GM18499 (cell line): ENCODE results near the gene CITED4.

ENCODE experiments used
- ATAC-seq: cut with Tn5 transposase; IDR thresholded peaks from one replicate; pipeline ENCODE4 v1.9.1; 2021; ENCODE audit warnings: moderate number of reproducible peaks; ENCODE audit not compliant: insufficient read depth, unreplicated experiment

Gene CITED4

DNA sequence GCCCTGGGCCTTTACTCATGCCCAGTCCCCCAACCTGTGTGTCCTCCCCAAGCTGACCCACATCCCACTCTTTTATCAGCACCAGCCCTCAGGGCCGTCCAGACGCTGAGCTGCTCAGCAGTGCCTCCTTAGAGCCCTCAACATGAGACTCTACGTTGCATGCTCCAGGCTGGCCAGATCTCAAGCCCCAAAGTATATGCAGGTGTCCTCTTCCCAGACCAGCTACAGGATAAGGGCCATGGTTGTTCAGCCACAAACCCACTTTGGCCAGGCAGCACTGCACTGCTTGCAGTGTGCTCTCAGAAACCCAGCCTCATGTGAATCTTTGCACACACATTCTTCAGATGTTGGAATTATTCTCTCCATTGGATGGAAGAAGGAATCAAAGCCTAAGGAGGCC lies 6.0 kb downstream of the CITED4 start:
- no peak for ATAC-seq

DNA sequence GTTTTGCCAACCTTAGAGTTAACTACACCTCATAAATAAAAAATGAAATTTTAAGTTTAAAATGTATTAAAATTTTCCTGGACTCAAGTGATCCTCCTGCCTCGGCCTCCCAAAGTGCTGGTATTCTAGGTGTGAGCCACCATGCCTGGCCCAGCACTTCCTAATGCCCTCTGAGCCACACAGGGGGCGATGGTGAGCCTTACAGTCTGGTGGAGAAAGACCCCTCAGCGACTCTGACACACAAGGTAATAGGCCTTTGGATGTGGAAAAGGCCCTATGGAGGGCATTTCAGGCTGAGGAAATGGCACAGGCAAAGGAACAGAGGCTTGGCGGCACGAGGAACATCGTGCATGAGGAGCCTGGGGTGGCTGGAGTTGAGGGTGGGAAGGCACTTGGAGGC lies 6.7 kb downstream of the CITED4 start:
- no peak for ATAC-seq

DNA sequence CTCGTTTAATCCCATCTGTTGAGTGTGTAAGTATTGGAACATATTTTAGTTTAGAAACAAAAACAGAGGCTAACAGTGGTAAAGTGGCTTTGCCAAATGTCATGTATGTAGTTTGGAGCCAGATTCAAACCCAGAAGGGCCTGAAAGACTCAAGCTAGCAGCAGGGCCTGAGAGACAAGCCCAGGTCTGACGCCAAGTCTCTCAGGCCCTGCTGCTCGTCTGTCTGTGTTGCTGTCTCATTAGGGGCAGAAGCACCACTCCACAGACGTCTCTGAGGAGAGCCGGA lies 8.3 kb downstream of the CITED4 start:
- ATAC-seq = no peak

DNA sequence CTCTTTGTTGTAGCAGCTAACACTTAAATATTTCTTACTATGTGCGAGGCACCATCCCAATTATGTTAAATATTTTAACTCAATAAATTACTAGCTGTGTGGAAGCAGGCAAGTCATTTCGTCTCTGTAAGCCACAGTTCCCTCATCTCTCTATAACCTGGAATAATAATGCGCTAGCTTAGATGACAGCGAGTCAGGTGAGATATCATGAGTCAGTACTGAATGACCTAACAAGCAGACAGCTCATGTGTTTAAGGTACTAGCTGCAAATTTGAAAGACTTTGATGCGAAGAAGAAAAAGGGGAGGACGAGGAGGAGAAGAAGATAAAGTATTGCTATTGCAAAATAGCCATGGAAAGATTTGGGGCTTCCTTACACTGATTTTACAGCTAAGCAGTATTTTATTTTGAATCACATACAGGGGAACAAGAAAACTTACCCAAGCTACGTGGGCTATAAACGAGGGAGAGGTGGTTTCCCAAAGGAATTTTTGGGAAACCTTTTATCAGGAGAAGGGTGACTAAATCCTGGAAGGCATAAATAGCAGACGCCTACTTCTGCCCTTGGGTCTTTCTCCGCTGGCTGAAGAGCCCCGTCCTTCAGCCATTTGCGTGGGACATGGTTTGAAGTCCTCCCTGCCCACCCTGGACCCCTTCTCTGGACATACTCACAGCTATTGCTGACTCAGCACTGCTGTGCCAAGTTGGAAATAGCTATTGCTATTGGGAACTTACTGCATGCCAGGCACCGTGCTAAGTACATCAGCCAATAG lies 8.9 kb downstream of the CITED4 start:
- no peak for ATAC-seq

DNA sequence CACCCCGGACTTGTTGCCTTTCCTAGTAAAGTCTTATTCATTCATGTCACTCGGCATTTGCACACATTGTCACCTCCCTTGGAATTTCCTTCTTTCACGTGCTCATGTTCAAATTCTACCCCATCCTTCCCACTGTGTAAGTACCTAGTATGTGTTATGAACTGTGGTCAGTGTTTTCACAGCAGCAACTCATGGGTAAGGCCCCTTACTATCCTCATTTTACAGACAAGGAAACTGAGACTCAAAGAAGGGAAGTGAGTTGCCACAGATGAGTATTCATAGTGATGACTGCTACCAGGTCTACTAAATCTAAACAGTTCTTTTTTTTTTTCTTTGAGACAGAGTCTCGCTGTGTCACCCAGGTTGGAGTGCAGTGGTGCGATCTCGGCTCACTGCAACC lies 10.5 kb downstream of the CITED4 start:
- no peak for ATAC-seq

DNA sequence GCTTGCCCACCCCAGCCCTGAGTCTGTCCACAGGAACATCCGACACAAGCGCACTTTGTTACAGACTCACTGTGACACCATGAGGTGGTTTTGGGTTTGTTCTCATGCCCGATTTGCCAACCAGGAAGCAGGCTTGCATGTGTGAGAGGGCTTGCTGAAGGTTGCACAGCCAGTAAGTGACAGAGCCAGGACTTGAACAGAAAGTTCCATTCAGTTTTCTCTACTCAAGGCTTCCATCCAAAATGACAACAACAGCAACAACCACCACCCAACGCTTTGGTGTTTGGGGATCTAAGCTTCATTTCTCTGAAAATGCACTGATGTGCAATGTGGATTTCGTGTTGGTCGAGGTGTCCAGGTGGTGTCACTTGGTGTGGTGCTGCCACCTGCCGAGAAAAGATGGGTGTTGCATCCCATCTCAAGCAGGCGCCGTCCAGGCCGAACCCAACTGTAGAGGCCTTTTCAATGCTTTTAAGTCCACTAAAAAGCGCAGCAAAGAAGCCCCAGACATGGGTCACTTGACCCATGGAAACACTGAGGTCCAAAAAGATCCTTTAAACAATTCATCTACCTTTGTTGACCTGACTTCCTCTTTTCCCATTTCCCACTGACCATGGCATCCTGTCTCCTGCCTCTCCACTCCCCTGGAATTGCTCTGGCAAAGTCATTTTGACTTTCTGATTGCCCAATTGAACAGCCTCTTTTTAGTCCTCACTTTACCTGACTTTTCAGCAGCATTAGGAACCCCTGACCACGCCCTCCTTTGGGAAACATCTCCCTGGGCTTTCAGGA lies 12.2 kb downstream of the CITED4 start:
- ATAC-seq = no peak

DNA sequence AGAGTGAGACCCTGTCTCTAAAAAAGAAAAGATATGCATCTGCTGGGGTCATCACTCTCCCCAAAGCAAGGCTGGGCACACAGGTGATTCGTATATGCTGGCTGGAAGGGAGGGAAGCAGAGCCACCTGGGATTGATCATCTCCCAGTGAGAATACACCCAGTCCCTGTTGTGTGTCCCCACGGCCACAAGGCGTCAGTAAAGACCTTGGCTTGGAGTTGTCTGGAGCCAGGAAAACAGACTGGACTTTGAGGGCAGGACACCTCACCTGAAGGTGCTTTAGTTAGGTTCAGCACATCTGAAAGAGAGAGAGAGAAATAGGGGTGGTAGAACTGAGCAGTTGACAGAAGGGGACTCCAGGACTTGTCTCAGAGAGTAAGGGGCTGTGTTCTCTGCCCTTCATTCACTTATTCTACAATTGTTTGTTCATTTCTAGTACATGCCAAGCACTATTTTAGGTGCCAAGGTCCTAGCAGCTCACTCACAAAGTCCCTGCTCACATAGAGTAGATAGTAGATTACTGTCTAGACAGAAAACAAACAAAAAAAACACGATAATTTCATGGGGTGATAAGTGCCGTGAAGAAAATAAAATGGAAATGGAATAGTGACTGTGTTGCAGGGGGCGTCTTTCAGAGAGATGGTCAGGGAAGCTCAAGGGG lies 13.5 kb downstream of the CITED4 start:
- no peak for ATAC-seq

DNA sequence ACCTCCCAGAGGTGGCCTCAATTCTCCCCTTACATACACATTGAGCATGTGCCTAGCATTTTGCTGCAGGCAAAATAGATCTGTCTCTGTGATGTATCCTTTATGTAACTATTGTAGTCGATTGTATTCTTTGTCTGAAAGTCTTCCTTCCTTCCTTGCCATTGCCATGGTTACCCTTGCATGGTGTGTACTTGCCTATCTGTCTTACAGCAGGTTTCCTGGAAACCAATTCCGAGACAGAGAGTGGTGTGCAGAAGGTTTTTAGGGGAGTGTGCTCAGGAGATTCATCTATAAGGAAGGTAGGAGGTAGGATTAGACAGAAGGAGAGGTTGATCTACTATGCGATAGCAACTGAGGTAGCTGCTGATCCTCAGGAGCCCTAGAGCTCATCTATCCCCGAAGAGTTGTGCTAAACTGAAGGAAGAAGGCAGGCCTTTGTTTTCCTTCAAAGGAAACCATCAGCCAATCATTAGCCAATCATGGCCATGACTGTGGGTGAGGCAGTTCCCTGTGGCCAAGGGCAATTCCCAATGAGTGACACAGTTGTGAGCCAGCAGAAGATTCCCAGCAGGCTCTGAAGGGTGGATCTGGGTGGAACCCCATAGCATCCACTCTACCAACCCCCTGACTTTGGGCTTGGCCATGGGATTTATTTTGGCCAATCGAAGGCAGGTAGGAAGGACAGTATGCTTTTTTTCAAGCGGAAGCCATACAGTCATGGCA lies 15.0 kb downstream of the CITED4 start:
- no peak for ATAC-seq

DNA sequence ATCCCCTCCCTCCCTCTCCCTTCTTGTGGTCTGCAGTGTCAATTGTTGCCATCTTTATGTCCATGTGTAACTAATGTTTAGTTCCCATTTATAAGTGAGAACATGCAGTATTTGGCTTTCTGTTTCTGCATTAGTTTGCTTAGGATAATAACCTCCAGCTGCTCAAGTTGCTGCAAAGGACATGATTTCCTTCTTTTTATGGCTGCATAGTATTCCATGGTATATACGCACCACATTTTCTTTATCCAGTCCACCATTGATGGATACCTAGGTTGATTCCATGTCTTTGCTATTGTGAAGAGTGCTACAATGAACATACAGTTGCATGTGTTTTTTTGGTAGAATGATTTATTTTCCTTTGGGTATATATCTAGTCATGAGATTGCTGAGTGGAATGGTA lies 16.3 kb downstream of the CITED4 start:
- ATAC-seq = no peak

DNA sequence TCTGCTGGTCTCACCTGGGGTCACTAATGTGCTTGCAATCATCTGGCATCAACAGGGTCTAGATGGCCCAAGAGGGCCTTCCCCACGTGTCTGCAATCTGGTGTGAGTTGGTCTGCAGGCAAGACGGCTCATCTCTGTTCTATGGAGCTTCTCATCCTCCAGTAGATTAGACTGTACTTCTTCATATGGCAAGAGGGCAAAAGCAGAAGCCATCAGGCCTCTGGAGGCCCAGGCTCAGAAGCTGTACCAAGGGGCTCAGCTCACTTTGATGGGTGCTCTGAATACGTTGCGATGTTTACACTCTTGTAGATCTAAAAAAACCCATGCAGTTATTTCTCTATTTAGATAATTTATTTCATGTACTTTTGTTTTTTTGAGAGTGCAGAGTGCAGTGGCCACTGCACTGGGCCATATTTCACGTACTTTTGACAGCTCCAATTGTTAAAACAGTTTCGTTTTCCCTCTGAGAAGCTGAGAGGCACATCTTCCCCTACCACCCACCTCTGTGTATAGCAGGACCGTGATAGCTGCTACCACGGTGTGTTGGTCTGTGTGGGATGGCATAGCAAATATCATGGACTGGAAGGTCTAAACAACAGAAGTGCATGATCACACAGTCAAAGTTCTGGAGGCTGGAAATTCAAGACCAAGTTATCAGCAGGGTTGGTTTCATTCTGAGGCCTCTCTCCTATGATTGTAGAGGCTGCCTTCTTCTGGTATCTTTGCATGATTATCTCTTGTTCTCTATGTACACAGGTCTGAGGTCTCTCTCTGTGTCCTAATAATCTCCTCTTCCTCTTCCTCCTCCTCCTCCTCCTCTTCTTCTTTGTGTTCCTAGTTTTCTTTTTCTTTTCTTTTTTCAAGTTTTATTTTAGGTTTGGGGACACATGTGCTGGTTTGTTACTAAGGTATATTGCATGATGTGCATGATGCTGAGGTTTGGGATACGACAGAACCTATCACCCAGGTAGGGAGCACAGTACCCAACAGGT lies 17.0 kb downstream of the CITED4 start:
- no peak for ATAC-seq

DNA sequence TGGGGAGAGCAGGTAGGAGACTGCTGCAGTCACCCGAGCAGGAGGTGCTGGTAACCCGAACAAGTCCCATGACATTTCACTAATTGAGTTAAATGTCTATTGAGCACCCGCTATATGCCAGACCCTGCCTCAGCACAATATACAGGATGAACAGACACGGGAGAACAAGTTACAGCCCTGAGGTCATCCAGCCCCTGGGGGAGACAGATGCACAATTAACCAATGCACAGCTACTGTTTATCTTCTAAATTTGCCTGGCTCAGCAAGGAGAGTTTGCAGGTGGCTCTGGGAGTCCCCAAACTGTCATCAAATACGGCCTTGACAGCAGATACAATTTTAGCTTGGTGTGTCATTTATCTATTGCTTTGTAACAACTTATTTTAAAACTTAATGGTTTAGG lies 18.1 kb downstream of the CITED4 start:
- no peak for ATAC-seq

DNA sequence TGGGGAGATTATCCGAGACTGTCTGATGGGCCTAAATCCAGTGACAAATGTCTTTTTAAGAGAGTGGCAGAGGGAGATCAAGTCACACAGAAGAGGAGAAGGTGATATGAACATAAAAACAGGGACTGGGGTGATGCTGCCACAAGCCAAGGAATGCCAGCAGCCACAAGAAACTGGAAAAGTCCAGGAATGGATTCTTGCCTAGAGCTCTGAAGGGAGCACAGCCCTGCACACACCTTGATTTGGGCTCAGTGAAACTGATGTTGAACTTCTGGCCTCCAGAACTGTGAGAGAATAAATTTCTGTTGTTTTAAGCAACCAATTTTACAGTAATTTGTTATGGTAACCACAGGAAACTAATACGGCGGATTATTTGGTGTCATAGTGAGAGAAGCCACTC lies 19.5 kb downstream of the CITED4 start:
- ATAC-seq = no peak

DNA sequence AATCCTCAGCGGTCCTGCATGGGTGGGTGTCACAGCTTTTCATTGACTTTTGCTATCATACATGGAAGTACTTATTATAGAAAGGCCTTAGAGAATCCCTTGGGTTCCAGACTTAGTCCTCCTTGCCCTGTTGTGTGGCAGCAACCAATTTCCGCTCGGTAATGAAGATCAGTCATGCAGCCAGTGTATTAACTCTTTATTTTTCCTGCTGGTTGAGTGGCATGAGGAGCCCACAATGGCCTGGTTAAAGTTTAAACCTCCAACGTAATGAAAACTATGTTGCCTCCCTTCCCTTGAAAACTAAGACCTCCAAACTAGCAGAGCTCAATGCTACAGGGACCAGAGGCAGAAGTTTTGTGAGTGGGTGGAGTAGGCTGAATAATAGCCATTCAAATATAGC lies 20.0 kb downstream of the CITED4 start:
- no peak for ATAC-seq

DNA sequence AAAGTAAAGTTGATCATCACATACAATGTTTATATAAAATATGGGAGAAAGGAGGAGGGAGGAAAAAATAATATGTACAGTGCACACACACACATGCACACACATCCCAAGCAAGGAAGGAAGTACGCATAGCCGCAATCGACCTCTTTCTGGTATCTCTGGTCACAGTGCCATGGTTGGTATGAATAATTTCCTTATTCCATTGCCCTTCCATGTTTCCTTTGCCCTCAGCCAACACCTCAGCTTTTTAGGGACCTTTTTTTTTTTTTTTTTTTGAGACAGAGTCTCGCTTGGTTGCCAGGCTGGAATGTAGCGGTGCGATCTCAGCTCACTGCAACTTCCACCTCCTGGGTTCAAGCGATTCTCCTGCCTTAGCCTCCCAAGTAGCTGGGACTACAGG lies 20.6 kb downstream of the CITED4 start:
- ATAC-seq = no peak

DNA sequence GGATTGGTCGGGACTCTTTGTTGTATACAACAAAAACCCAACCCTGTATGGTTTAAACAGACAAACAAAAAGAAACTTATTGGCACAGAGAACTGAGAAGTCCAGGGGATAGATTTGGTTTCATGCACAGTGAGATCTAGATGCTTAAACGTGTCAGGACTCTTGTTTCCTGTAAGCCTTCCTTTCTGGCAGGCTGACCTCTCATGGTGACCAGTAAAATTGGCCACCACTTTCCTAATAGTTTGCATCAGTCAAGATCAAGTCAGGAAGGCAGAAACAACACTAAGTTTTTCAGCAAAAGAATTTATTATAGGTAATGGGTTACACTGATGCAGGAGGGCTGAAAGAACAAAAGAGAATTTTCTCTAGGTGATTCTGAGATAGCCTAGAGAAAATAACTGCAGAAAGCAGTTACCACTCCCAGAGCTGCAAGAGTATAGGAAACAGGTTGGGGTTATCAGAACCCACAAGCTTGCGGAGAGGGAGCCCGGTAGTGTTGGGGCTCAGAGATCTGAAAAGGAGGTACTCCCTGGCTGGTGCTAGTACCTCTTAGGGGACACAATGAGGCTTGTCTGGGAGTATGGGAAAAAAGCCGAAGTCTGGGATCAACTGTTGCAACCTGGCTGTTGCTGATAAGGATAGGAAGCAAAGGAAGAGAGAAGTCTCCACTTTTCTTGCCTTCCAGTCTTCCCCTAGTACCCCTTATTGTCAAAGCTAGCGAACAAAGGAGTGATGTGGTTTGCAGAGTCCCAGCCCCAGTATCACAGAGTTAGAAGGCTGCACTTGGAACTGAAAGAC lies 21.4 kb downstream of the CITED4 start:
- no peak for ATAC-seq

DNA sequence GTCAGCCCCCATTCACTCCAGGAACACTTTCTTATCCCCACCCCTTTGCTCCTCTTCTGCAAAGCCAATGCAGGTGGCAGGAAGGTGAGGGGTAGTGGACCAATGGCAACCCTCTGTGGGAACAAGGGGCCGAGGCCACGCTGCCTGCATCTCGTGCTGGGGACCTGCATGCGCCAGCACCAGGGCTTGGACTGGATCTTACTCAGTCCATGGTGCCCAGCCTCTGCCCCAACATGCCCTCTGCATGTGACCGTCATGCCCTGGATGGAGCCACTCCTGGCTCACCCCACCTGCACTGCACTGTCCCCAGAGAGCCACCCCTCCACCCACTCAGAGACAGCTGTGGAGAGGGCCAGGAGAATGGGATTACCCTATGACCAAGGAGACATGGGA lies 22.2 kb downstream of the CITED4 start:
- no peak for ATAC-seq

DNA sequence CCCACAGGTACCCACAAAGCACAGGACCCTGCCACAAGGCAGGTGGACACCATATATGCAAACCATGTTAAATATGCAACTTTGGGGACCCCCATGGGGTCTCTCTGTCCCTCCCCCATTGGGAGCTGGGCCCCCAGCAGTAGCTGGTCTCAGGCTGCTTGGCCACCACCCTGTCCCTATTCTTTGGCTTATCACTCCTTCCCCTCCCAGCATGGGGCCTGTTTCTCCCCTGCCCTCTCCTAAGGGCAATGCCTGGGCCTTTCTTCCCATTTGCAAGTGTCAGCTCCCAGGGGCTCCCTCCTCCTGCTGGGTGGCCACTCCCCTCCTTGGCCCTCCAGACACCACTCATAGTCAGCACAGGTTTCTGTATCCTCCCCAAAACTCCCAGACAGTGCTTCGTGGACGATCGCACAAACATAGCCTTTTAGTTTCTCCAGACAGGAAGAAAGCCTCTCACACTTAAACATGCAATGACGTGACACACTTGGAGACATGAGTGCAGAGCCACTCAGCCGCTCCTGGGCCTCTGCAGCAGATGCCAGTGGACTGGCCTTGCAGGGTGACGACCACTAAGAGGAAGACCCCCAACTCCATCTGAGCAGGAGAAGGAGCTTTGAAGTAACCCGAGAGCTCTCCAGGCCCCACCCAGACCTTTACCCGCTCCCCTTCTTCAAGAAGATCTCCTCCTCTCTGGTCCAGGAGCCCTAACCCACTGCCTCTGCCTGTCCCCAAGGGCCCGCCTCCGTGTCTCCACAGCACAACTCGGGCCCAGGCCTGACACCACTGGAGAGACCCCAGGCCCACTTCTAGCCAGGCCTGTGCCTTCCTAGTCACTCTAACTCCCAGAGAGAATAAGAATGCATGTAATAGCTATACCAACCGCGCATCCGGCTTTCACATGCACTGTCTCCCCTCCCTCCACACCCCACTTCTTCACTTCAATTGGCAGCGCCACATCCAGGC lies 22.9 kb downstream of the CITED4 start:
- no peak for ATAC-seq
